MCF 10A (cell line): ENCODE data around the gene MOCOS. TPM values are rescaled to one million over a fixed set of nuclear protein-coding genes. Genes with fewer than 3 reads are reported as not detected.

Experiments used
- BruUV-seq: library from RNA; stranded (reverse); fragments of 400-500 nt; replicated peaks from 2 replicates; lab custom pipeline; 2021; lab: Mats Ljungman, UMichigan
- CTCF ChIA-PET: fragments of 300-600 bp; sonication (Branson Sonifier 250); formaldehyde crosslinking; extraction: SDS; loops from one replicate; lab custom pipeline; 2021; ENCODE audit warnings: antibody characterized with exemption, inconsistent platforms; lab: Yijun Ruan, JAX
- POLR2A ChIA-PET: fragments of 300-600, 350-650 bp; sonication (Branson Sonifier 250); formaldehyde crosslinking; extraction: SDS; loops from one replicate; lab custom pipeline; 2020; ENCODE audit warnings: antibody characterized with exemption, inconsistent platforms; lab: Yijun Ruan, JAX
- DNase-seq: peaks from one replicate; pipeline ENCODE4 v3.0.0-alpha.2; 2018; ENCODE audit not compliant: unreplicated experiment
- H3K27ac Mint-ChIP-seq: one replicate; pipeline ENCODE4 v1.8.0; 2022; ENCODE audit warnings: mild to moderate bottlenecking, low read depth, mixed read lengths; ENCODE audit not compliant: unreplicated experiment
- H3K27me3 Mint-ChIP-seq: one replicate; pipeline ENCODE4 v1.8.0; 2022; ENCODE audit warnings: mixed read lengths; ENCODE audit not compliant: insufficient read depth, unreplicated experiment
- H3K36me3 Mint-ChIP-seq: one replicate; pipeline ENCODE4 v1.8.0; 2022; ENCODE audit warnings: mild to moderate bottlenecking, moderate library complexity, mixed read lengths; ENCODE audit not compliant: insufficient read depth, unreplicated experiment
- H3K4me1 Mint-ChIP-seq: one replicate; pipeline ENCODE4 v1.8.0; 2022; ENCODE audit warnings: mixed read lengths; ENCODE audit not compliant: insufficient read depth, unreplicated experiment
- H3K4me3 Mint-ChIP-seq: one replicate; pipeline ENCODE4 v1.8.0; 2022; ENCODE audit warnings: mild to moderate bottlenecking, moderate library complexity, mixed read lengths; ENCODE audit not compliant: unreplicated experiment
- H3K9me3 Mint-ChIP-seq: one replicate; pipeline ENCODE4 v1.8.0; 2022; ENCODE audit warnings: mixed read lengths; ENCODE audit not compliant: unreplicated experiment
- CTCF ChIP-seq: fragments of 200-600 bp; IDR thresholded peaks from one replicate; pipeline ENCODE4 v1.8.0; 2022; ENCODE audit warnings: antibody characterized with exemption, mild to moderate bottlenecking; ENCODE audit not compliant: unreplicated experiment
- intact Hi-C: fragments of 100-400 bp; cut with micrococcal nuclease; formaldehyde crosslinking; loops from 2 replicates; pipeline ENCODE4 v1.14.1; 2022
- total RNA-seq: library from RNA; stranded (reverse); gene quantifications from 2 replicates; pipeline ENCODE4 v1.2.3, GENCODE V29; 2022

Gene MOCOS
- total RNA-seq, 1 experiment from 2014 or later: 81.1 TPM

DNA sequence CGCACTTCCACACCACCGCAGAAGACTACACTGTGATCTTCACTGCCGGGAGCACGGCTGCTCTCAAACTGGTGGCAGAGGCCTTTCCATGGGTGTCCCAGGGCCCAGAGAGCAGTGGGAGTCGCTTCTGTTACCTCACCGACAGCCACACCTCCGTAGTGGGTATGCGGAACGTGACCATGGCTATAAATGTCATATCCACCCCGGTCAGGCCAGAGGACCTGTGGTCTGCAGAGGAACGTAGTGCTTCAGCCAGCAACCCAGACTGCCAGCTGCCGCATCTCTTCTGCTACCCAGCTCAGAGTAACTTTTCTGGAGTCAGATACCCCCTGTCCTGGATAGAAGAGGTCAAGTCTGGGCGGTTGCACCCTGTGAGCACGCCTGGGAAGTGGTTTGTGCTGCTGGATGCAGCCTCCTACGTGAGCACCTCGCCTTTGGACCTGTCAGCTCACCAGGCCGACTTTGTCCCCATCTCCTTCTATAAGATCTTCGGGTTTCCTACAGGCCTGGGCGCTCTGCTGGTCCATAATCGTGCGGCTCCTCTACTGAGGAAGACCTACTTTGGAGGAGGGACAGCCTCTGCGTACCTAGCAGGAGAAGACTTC, 12.5 kb downstream of the MOCOS start:
- no peaks in the 10 kb centered on the region for H3K9me3 Mint-ChIP-seq
- DNase-seq: no peak
- no peak overlapping the region for H3K27ac Mint-ChIP-seq
- peaks cover 75% of the 10 kb centered on the region for H3K36me3 Mint-ChIP-seq
- CTCF ChIA-PET: interaction anchor here (0.6 to 1.0 kb wide), 2 partner anchors 9 to 31 kb away, joined by 3 read pairs; no protein-coding TSS in a partner anchor
- POLR2A ChIA-PET: interaction anchor here (0.7 to 1.3 kb wide), 4 partner anchors 9 to 489 kb away, joined by 3 to 5 read pairs (median 3); no protein-coding TSS in a partner anchor
- no peak for TF ChIP-seq CTCF
- no TSS peak for BruUV-seq
- H3K27me3 Mint-ChIP-seq: no peaks in the 10 kb centered on the region
- intact Hi-C loops: no loop called here
- no peak overlapping the region for H3K4me3 Mint-ChIP-seq
- peaks cover 12% of the 10 kb centered on the region for H3K4me1 Mint-ChIP-seq

DNA sequence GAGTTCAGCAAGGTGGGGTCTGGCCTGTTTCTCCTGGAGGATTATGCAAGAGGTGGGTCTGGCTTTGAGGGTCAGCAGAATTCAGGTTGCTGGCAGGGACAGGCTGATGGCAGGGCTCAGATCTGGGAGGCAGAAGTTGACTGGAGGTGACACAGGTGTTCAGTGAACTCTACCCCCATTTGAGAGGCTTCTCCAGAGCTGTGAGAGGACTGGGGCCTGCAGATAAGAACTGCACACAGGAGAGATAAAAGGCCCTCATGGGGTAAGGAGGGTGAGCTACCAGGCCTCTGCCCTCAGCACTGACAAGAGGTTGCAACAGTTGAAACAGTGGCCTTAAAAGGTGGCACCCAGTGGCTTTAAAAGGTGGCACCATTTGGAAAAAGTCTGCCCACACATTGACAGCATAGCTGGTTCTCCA, 13.1 kb downstream of the MOCOS start:
- POLR2A ChIA-PET: interaction anchor here (0.9 kb wide), 1 partner anchor 12 kb away, joined by 3 read pairs; no protein-coding TSS in a partner anchor
- no peaks in the 10 kb centered on the region for H3K9me3 Mint-ChIP-seq

GRCh38 chr18:36201765-36202164, 14.5 kb downstream of the MOCOS start:
- Mint-ChIP-seq H3K9me3 (no peaks in the 10 kb centered on the region), H3K4me3 (no peak overlapping the region), H3K4me1 (no peaks in the 10 kb centered on the region), H3K27ac (no peak overlapping the region), H3K27me3 (no peaks in the 10 kb centered on the region), H3K36me3 (peaks cover 87% of the 10 kb centered on the region)
- CTCF ChIA-PET: no interaction called here
- TF ChIP-seq CTCF: no peak
- POLR2A ChIA-PET: interaction anchor here (2.9 kb wide), 1 partner anchor 13 kb away, joined by 11 read pairs; no protein-coding TSS in a partner anchor
- no peak for DNase-seq
- intact Hi-C loops: no loop called here
- no TSS peak for BruUV-seq

More for the DNA sequence above, 13.1 kb downstream of the MOCOS start:
- Mint-ChIP-seq H3K4me3 (no peak overlapping the region), H3K36me3 (peaks cover 75% of the 10 kb centered on the region), H3K4me1 (peaks cover 7% of the 10 kb centered on the region), H3K27ac (no peak overlapping the region), H3K27me3 (no peaks in the 10 kb centered on the region)
- no peak for TF ChIP-seq CTCF
- intact Hi-C loops: no loop called here
- BruUV-seq: no TSS peak
- CTCF ChIA-PET: interaction anchor here (0.6 kb wide), 1 partner anchor 31 kb away, joined by 3 read pairs; no protein-coding TSS in a partner anchor
- DNase-seq: no peak

GRCh38 chr18:36203360-36203895, 16.1 kb downstream of the MOCOS start:
- Mint-ChIP-seq H3K27ac (no peak overlapping the region), H3K9me3 (peaks cover 9% of the 10 kb centered on the region), H3K27me3 (no peaks in the 10 kb centered on the region), H3K4me3 (no peak overlapping the region), H3K4me1 (no peaks in the 10 kb centered on the region), H3K36me3 (peaks cover 94% of the 10 kb centered on the region)
- no TSS peak for BruUV-seq
- CTCF ChIA-PET: interaction anchor here (0.6 to 1.5 kb wide), 3 partner anchors 14 to 689 kb away, joined by 3 to 4 read pairs (median 4); no protein-coding TSS in a partner anchor
- POLR2A ChIA-PET: interaction anchor here (0.7 to 2.9 kb wide), 2 partner anchors 15 to 172 kb away, joined by 3 to 11 read pairs; no protein-coding TSS in a partner anchor
- intact Hi-C loops: no loop called here
- DNase-seq: no peak
- no peak for TF ChIP-seq CTCF
